Measurements from ENCODE around the gene DDIT3. TPM values are rescaled to one million over a fixed set of nuclear protein-coding genes. Genes with fewer than 3 reads are reported as not detected.

Gene DDIT3
- total RNA-seq, 1 experiment from 2014 or later, result 15.6 TPM

DNA sequence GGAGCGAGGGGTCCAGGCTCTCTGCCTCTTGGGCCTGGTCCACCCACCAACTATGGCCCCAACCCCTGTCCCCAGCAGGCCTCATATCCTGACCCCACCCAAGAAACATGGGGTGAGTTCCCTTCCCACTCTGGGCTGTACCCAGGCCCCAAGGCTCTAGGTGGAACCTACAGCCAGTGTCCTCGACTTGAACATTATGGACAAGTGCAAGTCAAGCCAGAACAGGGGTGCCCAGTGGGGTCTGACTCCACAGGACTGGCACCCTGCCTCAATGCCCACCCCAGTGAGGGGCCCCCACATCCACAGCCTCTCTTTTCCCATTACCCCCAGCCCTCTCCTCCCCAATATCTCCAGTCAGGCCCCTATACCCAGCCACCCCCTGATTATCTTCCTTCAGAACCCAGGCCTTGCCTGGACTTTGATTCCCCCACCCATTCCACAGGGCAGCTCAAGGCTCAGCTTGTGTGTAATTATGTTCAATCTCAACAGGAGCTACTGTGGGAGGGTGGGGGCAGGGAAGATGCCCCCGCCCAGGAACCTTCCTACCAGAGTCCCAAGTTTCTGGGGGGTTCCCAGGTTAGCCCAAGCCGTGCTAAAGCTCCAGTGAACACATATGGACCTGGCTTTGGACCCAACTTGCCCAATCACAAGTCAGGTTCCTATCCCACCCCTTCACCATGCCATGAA is 49.2 kb downstream of the DDIT3 start:
- H3K4me2 ChIP-seq, result no peak overlapping the region
- CTCF ChIA-PET, result interaction anchor here (0.6 kb wide), 1 partner anchor 27 kb away, joined by 4 read pairs; no protein-coding TSS in a partner anchor
- H3K27ac ChIP-seq, result no peak overlapping the region
- no peaks in the 10 kb centered on the region for H3K9me3 ChIP-seq (ENCODE audit: insufficient read depth, low read depth)
- no peak for TF ChIP-seq EZH2 (IDR thresholded peaks at IDR 0.05; ENCODE audit: low read depth)
- TF ChIP-seq, protein P1, sequence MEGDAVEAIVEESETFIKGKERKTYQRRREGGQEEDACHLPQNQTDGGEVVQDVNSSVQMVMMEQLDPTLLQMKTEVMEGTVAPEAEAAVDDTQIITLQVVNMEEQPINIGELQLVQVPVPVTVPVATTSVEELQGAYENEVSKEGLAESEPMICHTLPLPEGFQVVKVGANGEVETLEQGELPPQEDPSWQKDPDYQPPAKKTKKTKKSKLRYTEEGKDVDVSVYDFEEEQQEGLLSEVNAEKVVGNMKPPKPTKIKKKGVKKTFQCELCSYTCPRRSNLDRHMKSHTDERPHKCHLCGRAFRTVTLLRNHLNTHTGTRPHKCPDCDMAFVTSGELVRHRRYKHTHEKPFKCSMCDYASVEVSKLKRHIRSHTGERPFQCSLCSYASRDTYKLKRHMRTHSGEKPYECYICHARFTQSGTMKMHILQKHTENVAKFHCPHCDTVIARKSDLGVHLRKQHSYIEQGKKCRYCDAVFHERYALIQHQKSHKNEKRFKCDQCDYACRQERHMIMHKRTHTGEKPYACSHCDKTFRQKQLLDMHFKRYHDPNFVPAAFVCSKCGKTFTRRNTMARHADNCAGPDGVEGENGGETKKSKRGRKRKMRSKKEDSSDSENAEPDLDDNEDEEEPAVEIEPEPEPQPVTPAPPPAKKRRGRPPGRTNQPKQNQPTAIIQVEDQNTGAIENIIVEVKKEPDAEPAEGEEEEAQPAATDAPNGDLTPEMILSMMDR (conservative IDR thresholded peaks at IDR 0.05), result no peak
- no peak overlapping the region for H2AFZ ChIP-seq
- intact Hi-C loops (cut with micrococcal nuclease; ENCODE audit: unreplicated experiment), result no loop called here
- peaks cover 90% of the 10 kb centered on the region for H3K27me3 ChIP-seq (ENCODE audit: insufficient read depth, low read depth)
- H3F3A ChIP-seq (ENCODE audit: insufficient read depth, low read depth), result no peaks in the 10 kb centered on the region
- no peaks in the 10 kb centered on the region for H4K20me1 ChIP-seq (ENCODE audit: insufficient read depth)
- POLR2A ChIA-PET (ENCODE audit: unreplicated experiment), result no interaction called here
- H3K36me3 ChIP-seq (ENCODE audit: low read depth), result no peaks in the 10 kb centered on the region
- DNase-seq, result no peak
- no TSS peak for BruUV-seq (replicated peaks)
- no peaks in the 10 kb centered on the region for H3K79me2 ChIP-seq (ENCODE audit: low read depth)
- no peak overlapping the region for H3K4me3 ChIP-seq
- no peaks in the 10 kb centered on the region for H3K9me2 ChIP-seq (ENCODE audit: insufficient read depth)
- no peaks in the 10 kb centered on the region for H3K4me1 ChIP-seq (replicated peaks; ENCODE audit: insufficient read depth)

DNA sequence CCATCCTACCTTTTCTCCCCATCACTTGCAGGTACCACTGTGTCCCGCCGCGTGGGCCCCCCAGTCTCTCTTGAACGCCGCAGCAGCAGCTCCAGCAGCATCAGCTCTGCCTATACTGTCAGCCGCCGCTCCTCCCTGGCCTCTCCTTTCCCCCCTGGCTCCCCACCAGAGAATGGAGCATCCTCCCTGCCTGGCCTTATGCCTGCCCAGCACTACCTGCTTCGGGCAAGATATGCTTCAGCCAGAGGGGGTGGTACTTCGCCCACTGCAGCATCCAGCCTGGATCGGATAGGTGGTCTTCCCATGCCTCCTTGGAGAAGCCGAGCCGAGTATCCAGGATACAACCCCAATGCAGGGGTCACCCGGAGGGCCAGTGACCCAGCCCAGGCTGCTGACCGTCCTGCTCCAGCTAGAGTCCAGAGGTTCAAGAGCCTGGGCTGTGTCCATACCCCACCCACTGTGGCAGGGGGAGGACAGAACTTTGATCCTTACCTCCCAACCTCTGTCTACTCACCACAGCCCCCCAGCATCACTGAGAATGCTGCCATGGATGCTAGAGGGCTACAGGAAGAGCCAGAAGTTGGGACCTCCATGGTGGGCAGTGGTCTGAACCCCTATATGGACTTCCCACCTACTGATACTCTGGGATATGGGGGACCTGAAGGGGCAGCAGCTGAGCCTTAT is 49.9 kb downstream of the DDIT3 start:
- DNase-seq, result no peak
- POLR2A ChIA-PET (ENCODE audit: unreplicated experiment), result no interaction called here
- no peaks in the 10 kb centered on the region for H3K79me2 ChIP-seq (ENCODE audit: low read depth)
- H3K4me1 ChIP-seq (replicated peaks; ENCODE audit: insufficient read depth), result no peaks in the 10 kb centered on the region
- no peak overlapping the region for H3K27ac ChIP-seq
- no peak overlapping the region for H3K4me3 ChIP-seq
- no peaks in the 10 kb centered on the region for H3K36me3 ChIP-seq (ENCODE audit: low read depth)
- CTCF ChIA-PET, result no interaction called here
- H3K27me3 ChIP-seq (ENCODE audit: insufficient read depth, low read depth), result peaks cover 97% of the 10 kb centered on the region
- intact Hi-C loops (cut with micrococcal nuclease; ENCODE audit: unreplicated experiment), result no loop called here
- no peak overlapping the region for H3K4me2 ChIP-seq
- H4K20me1 ChIP-seq (ENCODE audit: insufficient read depth), result no peaks in the 10 kb centered on the region
- H3K9me3 ChIP-seq (ENCODE audit: insufficient read depth, low read depth), result no peaks in the 10 kb centered on the region
- TF ChIP-seq, protein P1 (conservative IDR thresholded peaks at IDR 0.05), result no peak
- no peak for TF ChIP-seq EZH2 (IDR thresholded peaks at IDR 0.05; ENCODE audit: low read depth)
- no peaks in the 10 kb centered on the region for H3K9me2 ChIP-seq (ENCODE audit: insufficient read depth)
- H2AFZ ChIP-seq, result no peak overlapping the region
- H3F3A ChIP-seq (ENCODE audit: insufficient read depth, low read depth), result no peaks in the 10 kb centered on the region
- BruUV-seq (replicated peaks), result no TSS peak

DNA sequence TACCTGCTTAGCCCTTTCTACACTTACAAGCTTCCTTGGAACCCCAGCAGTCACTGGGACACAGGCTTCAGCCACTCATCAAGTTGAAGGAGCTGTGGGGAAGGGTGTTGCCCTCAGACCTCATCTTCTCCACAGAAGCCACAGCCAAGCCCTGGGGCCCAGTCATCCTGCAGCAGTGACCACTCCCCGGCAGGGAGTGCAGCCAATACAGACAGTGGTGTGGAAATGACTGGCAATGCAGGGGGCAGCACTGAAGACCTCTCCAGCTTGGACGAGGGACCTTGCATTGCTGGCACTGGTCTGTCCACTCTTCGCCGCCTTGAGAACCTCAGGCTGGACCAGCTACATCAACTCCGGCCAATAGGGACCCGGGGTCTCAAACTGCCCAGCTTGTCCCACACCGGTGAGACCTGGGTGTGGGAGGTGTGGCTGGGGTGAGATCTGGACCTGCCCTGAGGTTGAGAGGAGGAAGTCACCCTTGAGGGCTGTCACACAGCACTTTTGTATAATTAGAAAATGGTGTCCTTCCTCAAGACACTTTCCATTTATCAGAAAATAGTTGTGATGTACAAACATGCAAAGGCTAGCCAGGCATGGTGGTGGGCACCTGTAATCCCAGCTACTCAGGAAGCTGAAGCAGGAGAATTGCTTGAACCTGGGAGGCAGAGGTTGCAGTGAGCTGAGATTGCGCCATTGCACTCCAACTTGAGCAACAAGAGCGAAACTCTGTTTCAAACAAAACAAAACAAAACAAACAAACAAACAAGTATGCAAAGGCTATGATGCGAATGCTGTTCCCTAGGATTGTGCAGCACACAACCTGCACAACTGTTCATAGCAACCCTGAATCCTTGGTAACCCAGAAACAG is 50.8 kb downstream of the DDIT3 start:
- Histone ChIP-seq H3K9me2 (ENCODE audit: insufficient read depth) (no peaks in the 10 kb centered on the region), H3K27me3 (ENCODE audit: insufficient read depth, low read depth) (peaks cover 100% of the 10 kb centered on the region), H3K4me3 (no peak overlapping the region), H3F3A (ENCODE audit: insufficient read depth, low read depth) (no peaks in the 10 kb centered on the region), H3K36me3 (ENCODE audit: low read depth) (no peaks in the 10 kb centered on the region), H4K20me1 (ENCODE audit: insufficient read depth) (no peaks in the 10 kb centered on the region), H3K4me2 (no peak overlapping the region), H2AFZ (no peak overlapping the region), H3K4me1 (replicated peaks; ENCODE audit: insufficient read depth) (no peaks in the 10 kb centered on the region), H3K9me3 (ENCODE audit: insufficient read depth, low read depth) (no peaks in the 10 kb centered on the region), H3K27ac (no peak overlapping the region), H3K79me2 (ENCODE audit: low read depth) (no peaks in the 10 kb centered on the region)
- POLR2A ChIA-PET (ENCODE audit: unreplicated experiment), result interaction anchor here (0.6 kb wide), 1 partner anchor 445 kb away, joined by 4 read pairs; no protein-coding TSS in a partner anchor
- no TSS peak for BruUV-seq (replicated peaks)
- TF ChIP-seq, protein P1 (conservative IDR thresholded peaks at IDR 0.05), result no peak
- TF ChIP-seq EZH2 (IDR thresholded peaks at IDR 0.05; ENCODE audit: low read depth), result no peak
- no peak for DNase-seq
- intact Hi-C loops (cut with micrococcal nuclease; ENCODE audit: unreplicated experiment), result no loop called here
- CTCF ChIA-PET, result no interaction called here
